ENCODE results near the gene CYP8B1. TPM values are rescaled to one million over a fixed set of nuclear protein-coding genes. Genes with fewer than 3 reads are reported as not detected.

The CYP8B1 gene
- total and polyA plus RNA-seq, 2 of the 13 experiments (the other 11 are each of a cell fraction or from before 2014, with no cell fraction given): 0.58 to 2.0 TPM

DNA sequence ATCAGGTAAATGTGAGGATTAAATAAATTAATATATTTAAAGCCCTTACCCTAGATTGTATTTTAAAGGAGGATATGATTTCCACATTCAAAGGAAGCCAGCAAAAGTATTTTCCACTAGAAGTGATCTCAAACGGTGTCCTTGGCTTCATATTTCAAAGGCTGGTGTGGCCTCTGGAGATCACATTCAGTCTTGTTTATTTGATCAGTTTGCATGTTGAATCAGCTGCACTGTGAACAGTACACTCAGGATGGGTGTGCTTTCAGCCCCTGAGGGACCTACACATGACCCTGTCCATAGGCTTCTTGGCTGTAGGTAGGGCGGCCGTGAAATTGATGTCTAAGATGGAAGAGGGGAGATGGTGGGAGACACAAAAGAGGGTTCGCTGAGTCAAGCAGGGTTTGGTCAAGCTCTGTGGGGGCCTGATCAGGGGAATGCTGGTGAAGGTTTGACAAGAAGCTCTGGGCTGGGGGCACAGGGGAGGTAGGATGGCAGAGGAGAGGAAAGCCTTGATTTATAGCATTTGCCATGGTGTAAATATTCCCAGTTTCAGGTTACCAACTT, 21.9 kb downstream of the CYP8B1 start (continued):
- TF ChIP-seq SP4 (CRISPR knock-in tag; IDR thresholded peaks at IDR 0.05): peak; percentile 59; the same call in 1 of the 2 replicates
- TF ChIP-seq, protein P1, sequence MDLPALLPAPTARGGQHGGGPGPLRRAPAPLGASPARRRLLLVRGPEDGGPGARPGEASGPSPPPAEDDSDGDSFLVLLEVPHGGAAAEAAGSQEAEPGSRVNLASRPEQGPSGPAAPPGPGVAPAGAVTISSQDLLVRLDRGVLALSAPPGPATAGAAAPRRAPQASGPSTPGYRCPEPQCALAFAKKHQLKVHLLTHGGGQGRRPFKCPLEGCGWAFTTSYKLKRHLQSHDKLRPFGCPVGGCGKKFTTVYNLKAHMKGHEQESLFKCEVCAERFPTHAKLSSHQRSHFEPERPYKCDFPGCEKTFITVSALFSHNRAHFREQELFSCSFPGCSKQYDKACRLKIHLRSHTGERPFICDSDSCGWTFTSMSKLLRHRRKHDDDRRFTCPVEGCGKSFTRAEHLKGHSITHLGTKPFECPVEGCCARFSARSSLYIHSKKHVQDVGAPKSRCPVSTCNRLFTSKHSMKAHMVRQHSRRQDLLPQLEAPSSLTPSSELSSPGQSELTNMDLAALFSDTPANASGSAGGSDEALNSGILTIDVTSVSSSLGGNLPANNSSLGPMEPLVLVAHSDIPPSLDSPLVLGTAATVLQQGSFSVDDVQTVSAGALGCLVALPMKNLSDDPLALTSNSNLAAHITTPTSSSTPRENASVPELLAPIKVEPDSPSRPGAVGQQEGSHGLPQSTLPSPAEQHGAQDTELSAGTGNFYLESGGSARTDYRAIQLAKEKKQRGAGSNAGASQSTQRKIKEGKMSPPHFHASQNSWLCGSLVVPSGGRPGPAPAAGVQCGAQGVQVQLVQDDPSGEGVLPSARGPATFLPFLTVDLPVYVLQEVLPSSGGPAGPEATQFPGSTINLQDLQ (CRISPR knock-in tag; IDR thresholded peaks at IDR 0.05): no peak
- TF ChIP-seq, protein P2, sequence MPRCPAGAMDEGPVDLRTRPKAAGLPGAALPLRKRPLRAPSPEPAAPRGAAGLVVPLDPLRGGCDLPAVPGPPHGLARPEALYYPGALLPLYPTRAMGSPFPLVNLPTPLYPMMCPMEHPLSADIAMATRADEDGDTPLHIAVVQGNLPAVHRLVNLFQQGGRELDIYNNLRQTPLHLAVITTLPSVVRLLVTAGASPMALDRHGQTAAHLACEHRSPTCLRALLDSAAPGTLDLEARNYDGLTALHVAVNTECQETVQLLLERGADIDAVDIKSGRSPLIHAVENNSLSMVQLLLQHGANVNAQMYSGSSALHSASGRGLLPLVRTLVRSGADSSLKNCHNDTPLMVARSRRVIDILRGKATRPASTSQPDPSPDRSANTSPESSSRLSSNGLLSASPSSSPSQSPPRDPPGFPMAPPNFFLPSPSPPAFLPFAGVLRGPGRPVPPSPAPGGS (CRISPR knock-in tag; IDR thresholded peaks at IDR 0.05): no peak
- 0 out of 2 replicates have a peak, but pooled peaks have one; percentile 26 for TF ChIP-seq YEATS2 (CRISPR knock-in tag; IDR thresholded peaks at IDR 0.05; ENCODE audit: borderline replicate concordance)
- peak; percentile 99; the same call in 1 of the 2 replicates for TF ChIP-seq ZBTB20 (CRISPR knock-in tag; IDR thresholded peaks at IDR 0.05; ENCODE audit: borderline replicate concordance, low read depth)
- TF ChIP-seq NFIC (IDR thresholded peaks at IDR 0.05; ENCODE audit: low read length): peak; percentile 90
- TF ChIP-seq ZBTB21 (CRISPR knock-in tag; IDR thresholded peaks at IDR 0.05): no peak
- TF ChIP-seq THYN1 (CRISPR knock-in tag; IDR thresholded peaks at IDR 0.05; ENCODE audit: borderline replicate concordance, low read depth): no peak
- peak; percentile 99 for TF ChIP-seq PAXIP1 (CRISPR knock-in tag; conservative IDR thresholded peaks at IDR 0.05)
- TF ChIP-seq NR2F6 (IDR thresholded peaks at IDR 0.05): peak; percentile 96
- peak; percentile 95 for TF ChIP-seq NR2F6 (CRISPR knock-in tag; IDR thresholded peaks at IDR 0.05)
- 0 out of 2 replicates have a peak, but pooled peaks have one; percentile 46 for TF ChIP-seq ZNF232 (CRISPR knock-in tag; IDR thresholded peaks at IDR 0.05; ENCODE audit: borderline replicate concordance)
- TF ChIP-seq ATF7-NPFF (CRISPR knock-in tag; IDR thresholded peaks at IDR 0.05; ENCODE audit: low read depth): no peak
- TF ChIP-seq SMC3 (IDR thresholded peaks at IDR 0.05; ENCODE audit: low read length): no peak
- TF ChIP-seq ZNF557 (CRISPR knock-in tag; IDR thresholded peaks at IDR 0.05): peak; percentile 66; the same call in 1 of the 2 replicates
- TF ChIP-seq TCF12 (IDR thresholded peaks at IDR 0.05): no peak
- peak; percentile 98 for TF ChIP-seq TCF12 (CRISPR knock-in tag; IDR thresholded peaks at IDR 0.05)
- TF ChIP-seq KDM4B (CRISPR knock-in tag; IDR thresholded peaks at IDR 0.05): peak; percentile 39; the same call in 1 of the 2 replicates
- peak; percentile 70; the same call in 1 of the 2 replicates for TF ChIP-seq BRD4 (CRISPR knock-in tag; IDR thresholded peaks at IDR 0.05)
- TF ChIP-seq PITX1 (CRISPR knock-in tag; IDR thresholded peaks at IDR 0.05): peak; percentile 95
- no peak for TF ChIP-seq MBD4 (IDR thresholded peaks at IDR 0.05; ENCODE audit: borderline replicate concordance, low read length)
- TF ChIP-seq HOXA5 (CRISPR knock-in tag; IDR thresholded peaks at IDR 0.05): peak; percentile 38; the same call in 1 of the 2 replicates

Data from HepG2 (cell line).